Calu3 (cell line): ENCODE measurements around the gene PMAIP1. TPM values are rescaled to one million over a fixed set of nuclear protein-coding genes. Genes with fewer than 3 reads are reported as not detected.

Source experiments
- BruUV-seq: library from RNA; stranded (reverse); fragments of 400-500 nt; replicated peaks from 2 replicates; lab custom pipeline; 2021; lab: Mats Ljungman, UMichigan
- CTCF ChIA-PET: fragments of 300-600 bp; sonication (Branson Sonifier 250); formaldehyde crosslinking; loops from one replicate; lab custom pipeline; 2022; ENCODE audit warnings: antibody characterized with exemption; lab: Charles Lee
- DNase-seq: peaks from one replicate; pipeline ENCODE4 v3.0.0; 2022
- H3K27ac Mint-ChIP-seq: one replicate; pipeline ENCODE4 v1.8.0; 2022; ENCODE audit warnings: mixed read lengths; ENCODE audit not compliant: unreplicated experiment
- H3K27me3 Mint-ChIP-seq: one replicate; pipeline ENCODE4 v1.8.0; 2022; ENCODE audit warnings: mixed read lengths; ENCODE audit not compliant: unreplicated experiment
- H3K36me3 Mint-ChIP-seq: one replicate; pipeline ENCODE4 v1.8.0; 2022; ENCODE audit warnings: mild to moderate bottlenecking, moderate library complexity, mixed read lengths; ENCODE audit not compliant: insufficient read depth, unreplicated experiment
- H3K4me1 Mint-ChIP-seq: one replicate; pipeline ENCODE4 v1.8.0; 2022; ENCODE audit warnings: mild to moderate bottlenecking, low read depth, mixed read lengths; ENCODE audit not compliant: unreplicated experiment
- H3K4me3 Mint-ChIP-seq: one replicate; pipeline ENCODE4 v1.8.0; 2022; ENCODE audit warnings: mild to moderate bottlenecking, low read depth, moderate library complexity, mixed read lengths; ENCODE audit not compliant: unreplicated experiment
- H3K9me3 Mint-ChIP-seq: one replicate; pipeline ENCODE4 v1.8.0; 2022; ENCODE audit warnings: low read depth, mixed read lengths; ENCODE audit not compliant: unreplicated experiment
- CTCF ChIP-seq: fragments of 200-600 bp; IDR thresholded peaks from one replicate; pipeline ENCODE4 v1.8.0; 2022; ENCODE audit warnings: antibody characterized with exemption; ENCODE audit not compliant: unreplicated experiment
- intact Hi-C: fragments of 100-400 bp; cut with micrococcal nuclease; formaldehyde crosslinking; loops from one replicate; pipeline ENCODE4 v1.10.0; 2022; ENCODE audit not compliant: unreplicated experiment
- total RNA-seq: library from RNA; stranded (reverse); gene quantifications from 2 replicates; pipeline ENCODE4 v1.2.3, GENCODE V29; 2022

PMAIP1 gene
- total RNA-seq, 1 experiment from 2014 or later: 56.1 TPM

GRCh38 chr18:59928201-59928600, 28.4 kb downstream of the PMAIP1 start:
- DNase-seq: no peak
- intact Hi-C loops: no loop called here
- Mint-ChIP-seq H3K36me3 (no peaks in the 10 kb centered on the region), H3K4me1 (peaks cover 29% of the 10 kb centered on the region), H3K27ac (no peak overlapping the region), H3K27me3 (no peaks in the 10 kb centered on the region), H3K9me3 (no peaks in the 10 kb centered on the region), H3K4me3 (no peak overlapping the region)
- CTCF ChIA-PET: no interaction called here
- no TSS peak for BruUV-seq
- no peak for TF ChIP-seq CTCF

DNA sequence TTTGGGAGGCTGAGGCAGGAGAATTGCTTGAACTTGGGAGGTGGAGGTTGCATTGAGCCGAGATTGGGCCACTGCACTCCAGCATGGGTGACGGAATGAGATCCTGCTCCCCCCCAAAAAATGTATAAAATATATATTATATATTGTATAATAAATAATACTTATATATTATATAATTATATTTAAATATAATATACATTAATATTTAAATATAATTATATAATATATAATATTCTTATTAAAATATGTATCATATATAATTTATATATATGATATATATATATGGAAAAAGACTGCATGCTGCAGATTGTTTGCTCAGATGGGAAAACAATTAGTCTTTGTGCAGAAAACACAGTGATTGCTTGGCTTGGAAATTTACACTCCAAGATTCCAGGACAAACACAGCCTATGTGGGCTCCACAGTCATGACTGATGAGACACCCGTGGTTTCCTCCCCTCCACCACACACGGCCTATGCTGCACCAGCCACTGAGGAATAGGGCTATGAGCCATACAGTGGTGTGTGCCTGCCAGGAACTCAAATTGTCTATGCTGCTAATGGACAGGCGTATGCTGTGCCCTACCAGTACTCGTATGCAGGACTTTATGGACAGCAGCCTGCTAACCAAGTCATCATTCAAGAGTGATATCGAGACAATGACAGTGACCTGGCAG, 30.0 kb downstream of the PMAIP1 start:
- CTCF ChIA-PET: no interaction called here
- Mint-ChIP-seq H3K4me3 (no peak overlapping the region), H3K4me1 (peaks cover 16% of the 10 kb centered on the region), H3K27ac (no peak overlapping the region), H3K36me3 (no peaks in the 10 kb centered on the region), H3K9me3 (no peaks in the 10 kb centered on the region), H3K27me3 (no peaks in the 10 kb centered on the region)
- DNase-seq: no peak
- no TSS peak for BruUV-seq
- intact Hi-C loops: no loop called here
- TF ChIP-seq CTCF: no peak

DNA sequence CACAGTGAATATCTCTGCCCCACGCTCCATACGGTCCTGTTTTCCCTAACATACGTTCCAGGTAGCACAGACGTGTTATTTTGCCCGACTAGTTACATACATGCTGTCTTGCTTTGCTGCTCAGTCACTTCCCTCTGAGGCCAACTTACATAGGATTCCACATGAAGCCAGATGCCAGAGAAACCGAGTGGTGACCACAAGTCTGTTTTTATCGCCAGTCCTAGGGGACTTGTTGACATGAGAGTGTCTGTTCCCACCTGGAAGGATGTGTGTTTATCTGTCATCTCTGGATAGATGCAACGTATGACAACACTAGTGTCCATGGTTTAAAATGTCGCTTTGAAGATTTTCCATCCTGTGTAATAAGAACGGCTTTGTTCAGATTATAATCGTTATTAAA, 32.6 kb downstream of the PMAIP1 start:
- BruUV-seq: no TSS peak
- intact Hi-C loops: no loop called here
- H3K4me1 Mint-ChIP-seq: peaks cover 6% of the 10 kb centered on the region
- H3K9me3 Mint-ChIP-seq: no peaks in the 10 kb centered on the region
- CTCF ChIA-PET: no interaction called here
- no peak for TF ChIP-seq CTCF
- H3K36me3 Mint-ChIP-seq: no peaks in the 10 kb centered on the region
- no peaks in the 10 kb centered on the region for H3K27me3 Mint-ChIP-seq
- no peak overlapping the region for H3K4me3 Mint-ChIP-seq
- H3K27ac Mint-ChIP-seq: no peak overlapping the region
- no peak for DNase-seq

- intact Hi-C loops: no loop called here
- Mint-ChIP-seq H3K4me3 (no peak overlapping the region), H3K27ac (no peak overlapping the region), H3K9me3 (peaks cover 3% of the 10 kb centered on the region), H3K36me3 (no peaks in the 10 kb centered on the region), H3K27me3 (no peaks in the 10 kb centered on the region), H3K4me1 (no peaks in the 10 kb centered on the region)
- CTCF ChIA-PET: interaction anchor here (0.5 to 1.2 kb wide), 4 partner anchors 11 to 896 kb away, joined by 3 read pairs; no protein-coding TSS in a partner anchor
- BruUV-seq: no TSS peak
- TF ChIP-seq CTCF: no peak
- no peak for DNase-seq
These were observed 38.9 kb downstream of the PMAIP1 start for GRCh38 chr18:59938676-59939075.
